Putamen (tissue), 1 donor: Measurements from ENCODE around the gene CPXM2.
A peak's percentile ranks its signal among the peaks of the same experiment; 100 is the strongest.

Experiments used
- DNase-seq: peaks from one replicate; pipeline ENCODE4 v3.0.0-alpha.2; 2016; ENCODE audit warnings: low spot score

CPXM2 gene

DNA sequence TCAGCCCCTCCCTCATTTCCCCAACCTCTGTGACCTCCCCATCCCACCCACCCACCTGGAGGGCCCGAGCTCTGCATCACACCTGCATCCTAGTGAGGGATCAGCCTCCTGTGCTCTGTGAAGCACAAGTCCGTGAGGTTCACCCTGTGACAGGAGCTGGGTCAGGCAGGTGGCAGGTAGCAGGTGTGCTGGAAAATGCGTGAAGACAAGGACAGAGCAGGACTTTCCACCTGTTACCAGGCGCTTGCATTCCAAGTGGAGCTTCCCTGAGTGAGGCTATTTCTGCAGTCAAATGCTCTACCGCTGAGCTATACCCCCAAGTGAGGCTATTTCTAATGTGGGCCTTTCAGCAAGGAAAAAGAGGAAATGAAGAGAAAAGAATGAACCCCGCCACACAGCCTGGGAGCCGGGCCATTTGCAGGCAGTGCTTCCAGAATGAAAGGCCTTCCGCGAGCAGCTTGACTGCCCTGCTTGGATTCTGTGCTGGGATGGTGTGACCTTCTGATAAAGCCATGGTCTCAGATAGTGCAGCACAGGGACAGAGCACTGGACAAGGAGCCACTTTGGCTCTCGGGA, 13.3 kb upstream of the CPXM2 start:
- no peak for DNase-seq

DNA sequence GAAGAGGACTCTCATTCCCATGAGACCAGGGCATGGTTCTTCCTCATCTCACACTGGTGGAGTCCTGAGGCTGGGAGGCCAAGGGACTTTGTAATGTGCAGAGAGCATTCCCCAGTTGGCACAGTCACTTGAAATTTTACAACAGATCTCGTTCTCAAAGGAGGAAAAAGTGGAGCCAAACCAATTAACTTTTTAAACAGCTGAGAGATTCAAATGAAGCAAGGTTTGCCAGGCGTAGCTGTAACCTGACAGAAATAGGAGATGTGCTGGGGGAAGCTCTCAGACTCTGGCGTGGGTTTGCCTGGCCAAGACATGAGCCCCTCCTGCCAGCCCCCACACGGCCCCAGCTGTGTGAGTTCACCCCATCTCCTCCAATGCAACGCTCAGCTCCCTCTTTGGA, 12.0 kb upstream of the CPXM2 start:
- no peak for DNase-seq

DNA sequence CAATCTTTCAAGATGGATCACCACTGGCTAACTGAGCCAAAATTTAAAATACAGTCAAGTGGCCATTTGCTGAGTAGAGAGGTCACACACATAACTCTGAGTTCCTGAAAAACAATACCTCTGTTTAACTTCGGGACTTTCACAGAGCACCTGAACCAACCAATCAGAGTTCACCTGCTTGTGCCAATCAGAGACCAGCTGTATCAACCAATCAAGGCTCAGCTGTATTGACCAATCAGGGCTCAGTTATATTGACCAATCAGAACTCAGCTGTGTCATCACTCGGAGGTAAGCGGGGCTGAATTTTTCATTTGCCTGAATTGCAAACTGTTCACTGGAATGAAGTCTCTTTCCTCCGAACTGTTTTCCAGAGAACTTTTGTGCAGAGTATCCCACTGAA, 10.0 kb upstream of the CPXM2 start:
- DNase-seq = no peak

DNA sequence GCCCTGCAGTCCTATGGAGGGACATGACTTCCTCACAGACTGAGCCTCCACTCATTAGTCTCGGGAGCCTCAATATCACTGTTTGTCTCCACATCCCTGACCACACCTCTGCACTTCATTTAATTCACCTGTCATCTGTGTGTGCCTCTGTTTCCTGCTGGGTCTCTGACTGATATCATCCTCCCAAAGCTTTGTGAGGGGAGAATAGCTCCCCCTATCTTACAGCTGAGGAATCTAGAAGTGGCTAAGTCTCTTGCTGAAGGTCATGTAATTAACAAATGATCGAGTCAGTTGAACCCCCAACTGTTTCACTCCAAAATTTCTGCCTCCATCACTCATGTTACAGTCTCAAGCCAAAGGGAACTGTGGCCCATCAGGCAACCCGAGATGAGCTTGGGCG, 5.5 kb upstream of the CPXM2 start:
- DNase-seq = no peak

DNA sequence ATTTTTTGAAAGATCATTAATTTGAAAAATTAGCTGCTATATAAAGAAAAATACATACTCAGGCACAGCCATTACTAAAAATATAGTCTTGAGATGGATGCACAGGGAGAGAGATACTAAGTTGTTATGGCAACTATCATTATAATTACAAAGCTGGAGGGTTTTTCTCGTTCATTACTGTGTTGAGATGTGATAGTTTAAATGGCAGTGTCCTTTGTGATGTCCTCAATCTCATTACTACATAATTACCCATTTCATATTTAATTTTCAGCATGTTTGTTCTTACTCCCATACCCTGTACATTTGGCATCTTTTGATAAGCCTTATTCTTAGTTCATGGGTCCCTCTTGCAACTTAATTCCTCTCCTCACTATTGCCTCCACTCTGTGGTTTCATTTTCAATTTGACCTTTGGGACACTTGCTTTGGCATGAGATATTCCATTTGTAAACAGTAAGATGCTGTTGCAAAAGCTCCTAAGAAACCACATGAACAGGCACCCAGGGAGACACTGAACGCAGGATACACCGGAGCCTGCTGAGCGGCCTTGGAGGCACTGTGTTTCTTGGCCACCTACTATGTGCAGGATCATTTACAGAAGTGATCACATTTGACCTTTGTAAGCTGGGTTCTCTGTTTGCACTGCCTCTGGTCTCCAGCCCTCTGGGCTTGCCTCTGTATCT, 4.8 kb upstream of the CPXM2 start:
- no peak for DNase-seq

DNA sequence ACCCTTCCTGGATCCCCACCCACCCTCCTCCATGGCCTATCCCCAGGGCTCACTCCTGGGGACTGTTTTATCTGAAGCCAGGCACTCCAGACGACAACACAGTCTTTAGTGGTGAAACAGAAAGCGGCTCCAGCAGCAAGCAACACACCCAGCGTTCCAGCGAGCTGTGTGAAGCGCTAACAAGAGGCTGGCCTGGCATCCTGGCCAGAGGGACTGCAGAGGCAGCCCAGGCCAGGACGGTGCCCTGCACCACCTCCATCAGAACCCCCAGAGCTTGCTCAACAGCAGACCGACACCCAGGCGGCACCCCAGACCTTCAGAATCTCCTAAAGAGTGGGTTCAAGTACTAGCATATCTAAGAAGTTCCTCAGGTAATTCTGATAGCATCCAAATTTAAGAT, 2.0 kb upstream of the CPXM2 start:
- DNase-seq = no peak

DNA sequence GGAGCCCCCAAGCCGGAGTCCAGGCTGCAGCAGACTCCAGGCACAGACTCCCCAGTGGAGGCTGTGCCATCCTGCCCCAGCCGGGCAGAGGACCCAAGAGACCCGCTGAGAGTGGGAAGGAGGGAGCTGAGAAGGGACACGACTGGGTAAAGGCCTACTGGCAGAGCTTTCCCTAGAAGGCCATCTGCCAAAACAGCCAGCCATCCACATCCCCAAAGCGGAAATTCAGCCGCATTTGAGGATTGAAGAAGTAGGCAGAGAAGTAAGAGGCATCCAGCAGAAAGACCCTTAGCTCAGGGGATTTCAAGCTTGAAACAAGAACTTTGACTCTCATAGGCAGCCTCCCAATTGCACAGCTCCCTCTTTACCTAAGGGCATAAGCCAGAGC, 857 bp downstream of the CPXM2 start:
- no peak for DNase-seq

DNA sequence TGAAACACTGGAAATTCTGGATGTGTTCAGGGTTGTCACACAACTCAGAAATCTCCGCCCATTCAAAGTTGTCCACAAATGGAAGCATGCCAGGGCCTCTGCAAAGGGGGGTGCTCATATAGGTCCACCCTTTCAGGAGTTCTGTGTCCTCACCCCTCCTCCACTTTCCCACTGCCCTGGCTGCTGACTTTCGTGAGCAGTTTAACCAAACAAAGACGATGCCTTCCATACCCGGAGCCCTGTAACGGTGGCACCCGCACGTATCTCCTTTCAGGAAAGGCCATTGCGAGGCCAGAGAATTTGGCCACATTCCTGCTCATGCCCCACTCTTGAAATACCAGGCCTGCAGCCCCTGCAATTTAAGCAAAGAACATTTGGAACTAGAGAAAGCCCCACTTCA, 1.4 kb downstream of the CPXM2 start:
- DNase-seq = peak; percentile 2

DNA sequence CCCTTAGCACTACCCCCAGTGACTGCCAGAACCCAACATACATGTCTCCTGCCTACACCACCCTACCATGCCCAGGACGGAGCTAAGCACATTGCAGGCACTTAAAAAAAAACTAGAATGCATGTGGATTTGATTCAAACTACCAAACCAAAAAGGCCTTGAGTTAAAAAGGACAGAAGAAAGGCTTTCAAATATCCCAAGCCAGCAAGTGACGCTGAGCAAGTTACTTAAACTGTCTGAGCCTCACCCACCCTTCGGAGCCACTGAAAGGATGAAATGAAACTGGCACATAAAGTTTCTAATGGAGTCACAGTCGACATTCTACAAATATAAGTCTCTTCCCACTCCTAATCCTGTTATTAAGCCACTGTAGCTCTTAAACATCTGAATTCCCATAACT, 1.8 kb downstream of the CPXM2 start:
- no peak for DNase-seq

DNA sequence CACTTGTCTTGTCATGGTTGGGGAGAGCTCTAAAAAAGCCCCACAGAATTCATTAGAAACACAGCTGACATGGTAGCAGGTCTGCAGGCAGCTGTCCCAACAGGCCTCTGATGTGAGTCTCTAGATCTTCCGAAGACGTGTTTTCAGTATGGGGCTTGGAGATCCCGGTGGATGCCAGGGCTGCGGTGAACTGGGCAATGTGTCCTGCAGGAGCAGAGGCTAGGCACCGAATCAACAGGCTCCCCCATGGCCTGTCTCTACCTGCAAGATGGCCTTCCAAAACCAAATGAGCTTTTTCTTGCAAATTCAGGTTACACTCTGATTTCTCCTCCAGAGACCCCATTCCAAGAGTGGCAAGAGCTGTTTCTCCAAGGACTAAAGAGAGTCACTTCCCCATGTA, 2.9 kb downstream of the CPXM2 start:
- no peak for DNase-seq

DNA sequence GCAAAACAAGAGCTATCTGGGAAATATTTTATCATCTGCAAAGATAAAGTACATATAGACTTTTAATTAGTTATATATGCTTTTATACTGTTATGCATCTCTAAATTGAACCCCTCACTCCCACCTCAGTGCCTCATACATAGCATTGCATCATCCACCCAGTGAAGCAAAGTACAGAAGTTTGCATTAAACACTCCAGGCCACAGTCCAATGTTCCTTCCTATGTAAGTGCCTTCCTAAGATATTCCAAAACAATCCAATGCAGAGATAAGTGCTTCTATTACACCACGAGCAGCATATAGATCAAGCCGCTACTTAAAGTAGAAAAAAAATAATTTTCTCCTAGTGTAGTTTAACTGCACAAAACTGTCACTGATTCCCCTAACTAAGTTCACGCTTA, 3.4 kb downstream of the CPXM2 start:
- DNase-seq = no peak

DNA sequence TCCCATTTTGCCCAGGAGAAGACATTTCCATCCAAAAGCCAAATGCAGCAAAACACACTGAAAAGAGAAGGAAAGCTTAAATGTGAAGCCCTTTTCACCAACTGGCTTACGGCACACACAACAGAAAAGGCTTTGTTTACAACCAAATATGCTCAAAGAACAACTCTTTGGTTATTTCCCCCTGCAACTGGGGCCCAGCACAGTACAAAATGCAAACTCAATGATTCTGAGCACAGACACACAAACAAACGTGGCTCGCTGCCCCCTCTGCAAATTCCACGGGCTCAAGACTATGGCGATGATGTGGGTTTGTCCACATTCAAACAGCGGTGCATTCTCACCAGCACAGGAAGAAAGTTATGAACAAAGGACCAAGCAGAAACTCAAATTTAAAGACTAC, 5.3 kb downstream of the CPXM2 start:
- peak; percentile 27 for DNase-seq

DNA sequence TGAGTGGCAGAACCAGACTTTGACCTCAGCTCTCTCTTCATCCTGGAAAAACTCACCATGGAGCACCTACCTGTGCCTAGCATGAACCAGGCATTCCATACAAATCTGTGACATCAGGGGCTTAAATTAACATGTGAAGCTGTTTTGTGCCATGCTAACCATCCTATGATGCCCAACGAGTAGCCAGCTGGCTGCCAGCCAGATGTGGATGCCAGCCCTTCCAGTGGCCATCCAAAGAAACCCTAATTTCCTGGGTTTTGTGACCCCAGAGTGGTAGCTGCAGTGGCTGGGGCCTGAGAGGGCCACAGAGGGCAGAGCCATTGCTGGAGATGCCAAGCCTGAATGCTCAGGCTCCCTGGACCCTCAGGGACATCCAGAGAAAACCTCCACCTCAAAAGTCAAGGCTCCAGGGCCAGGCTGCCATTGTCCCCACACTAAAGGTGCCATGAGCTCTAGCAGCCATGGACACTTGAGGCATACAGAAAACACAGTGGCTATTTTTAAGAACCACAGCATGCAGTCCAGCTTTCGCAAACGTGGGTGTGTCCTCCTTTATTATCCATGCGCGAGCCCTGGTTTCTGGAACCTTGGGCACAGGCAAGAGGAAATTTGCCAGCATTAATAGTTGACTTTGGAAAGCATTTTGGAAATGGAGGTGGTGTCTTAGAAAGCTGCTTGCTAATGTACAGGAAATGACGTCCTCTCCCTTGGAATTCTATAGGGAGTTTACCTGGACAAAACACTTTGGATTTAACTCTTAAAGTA, 6.0 kb downstream of the CPXM2 start:
- no peak for DNase-seq

DNA sequence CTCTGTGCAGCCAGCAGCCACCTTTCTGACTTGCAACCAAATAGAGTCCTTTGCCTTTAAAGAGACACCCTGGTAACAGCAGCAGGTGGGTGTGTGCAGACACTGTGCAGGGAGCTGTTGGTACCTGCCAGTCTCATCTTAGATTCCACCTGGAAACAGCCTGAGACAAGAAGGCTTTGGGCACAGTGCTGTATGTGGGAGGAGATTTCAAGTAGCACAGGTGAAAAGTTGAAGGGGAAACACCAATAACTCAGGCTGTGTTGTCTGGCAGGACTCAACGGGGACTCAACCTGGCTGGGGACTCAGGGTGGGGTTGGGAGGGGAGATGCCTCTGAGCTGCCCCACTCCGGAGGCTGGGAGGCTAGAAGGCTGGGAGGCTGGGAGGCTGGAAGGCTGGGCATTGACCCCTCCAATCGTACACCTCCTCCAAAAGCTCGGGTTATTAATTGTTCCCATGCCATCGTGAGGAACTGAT, 6.7 kb downstream of the CPXM2 start:
- peak; percentile 8 for DNase-seq

DNA sequence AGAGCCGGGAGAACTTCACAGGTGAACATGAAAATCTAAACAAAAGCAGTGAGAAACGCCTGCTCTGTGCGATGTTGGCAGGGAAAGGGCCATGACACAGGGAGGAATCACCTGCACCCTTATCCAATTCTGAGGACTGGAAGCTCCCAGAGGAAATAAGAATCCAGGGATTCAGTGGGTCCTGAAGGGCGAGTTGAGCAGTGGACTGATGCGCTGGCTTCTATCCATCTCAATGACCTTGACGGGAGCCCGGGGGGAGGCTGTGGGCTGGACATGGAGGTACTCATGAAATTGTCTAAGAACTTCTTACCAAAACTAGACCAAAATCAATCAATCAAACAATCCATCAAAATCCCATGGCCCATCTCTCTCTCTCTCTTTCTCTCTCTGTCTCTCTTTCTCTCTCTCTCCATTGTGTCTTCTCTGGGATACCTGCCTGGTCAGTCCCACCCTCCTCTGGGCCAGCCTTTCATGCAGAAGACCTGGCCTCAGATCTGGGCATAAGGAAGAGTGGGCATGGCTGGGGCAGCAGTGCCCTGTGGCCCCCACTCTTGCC, 7.2 kb downstream of the CPXM2 start:
- DNase-seq = no peak

DNA sequence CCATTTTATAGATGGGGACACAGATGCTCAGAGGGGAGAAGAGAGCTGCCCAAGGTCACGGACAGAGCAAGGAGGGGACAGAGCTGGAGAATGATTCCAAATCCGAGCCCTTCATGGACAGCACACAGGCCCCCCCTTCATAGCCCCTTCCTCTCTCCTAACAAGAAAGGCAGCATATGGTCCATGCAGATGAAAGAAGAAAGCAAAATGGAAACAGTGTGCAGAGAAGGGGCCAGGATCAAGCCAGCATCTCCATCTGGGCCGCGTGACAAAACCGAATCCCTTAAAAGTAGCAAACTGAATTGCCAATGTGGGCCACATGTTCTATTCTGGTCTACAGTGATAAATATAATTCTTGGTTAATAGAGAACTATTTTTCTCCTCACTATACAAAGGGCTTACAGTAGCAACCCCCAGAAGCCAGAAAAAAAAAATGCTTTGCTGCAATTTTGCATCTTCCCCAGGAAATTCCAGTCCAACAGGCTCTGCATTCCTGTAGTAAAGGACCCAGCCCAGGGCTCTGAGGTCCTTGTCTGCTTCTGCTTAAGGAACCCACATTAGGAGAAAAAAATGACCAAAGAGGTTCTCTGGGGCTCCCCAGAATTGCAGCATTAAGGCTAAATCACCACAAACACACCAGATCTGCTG, 7.8 kb downstream of the CPXM2 start:
- no peak for DNase-seq

DNA sequence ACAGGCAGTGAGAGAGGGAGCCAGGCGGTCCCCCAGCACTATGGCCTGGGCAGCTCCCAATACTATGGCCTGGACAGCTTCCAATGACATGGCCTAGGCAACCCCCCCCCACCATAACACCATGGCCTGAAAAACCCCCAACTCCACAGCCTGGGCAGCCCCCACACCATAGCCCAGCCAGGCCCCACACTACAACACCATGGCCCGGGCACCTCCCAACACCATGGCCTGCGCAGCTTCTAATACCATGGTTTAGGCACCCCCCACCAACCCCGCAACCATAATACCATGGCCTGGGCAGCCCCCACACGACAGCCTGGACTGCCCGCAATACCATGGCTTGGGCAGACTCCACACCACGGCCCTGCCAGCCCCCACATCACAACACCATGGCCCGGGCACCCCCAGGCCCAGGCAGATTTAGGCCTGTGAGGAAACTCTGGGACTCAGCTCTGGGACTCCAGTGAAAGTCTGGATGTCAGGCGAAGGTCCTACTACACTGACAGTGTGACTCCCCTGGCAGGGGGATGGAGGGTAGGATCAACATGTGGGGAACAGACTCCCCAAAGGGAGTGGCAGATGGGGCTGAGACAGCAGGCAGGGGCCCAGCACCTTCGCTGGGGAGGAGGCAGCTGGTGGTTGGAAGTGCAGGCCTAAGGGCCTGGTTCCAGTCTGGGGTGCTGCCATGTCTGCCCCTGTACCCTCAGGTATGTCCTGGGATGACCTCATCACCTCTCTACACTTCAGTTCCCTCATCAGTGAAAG, 8.7 kb downstream of the CPXM2 start:
- DNase-seq = no peak

DNA sequence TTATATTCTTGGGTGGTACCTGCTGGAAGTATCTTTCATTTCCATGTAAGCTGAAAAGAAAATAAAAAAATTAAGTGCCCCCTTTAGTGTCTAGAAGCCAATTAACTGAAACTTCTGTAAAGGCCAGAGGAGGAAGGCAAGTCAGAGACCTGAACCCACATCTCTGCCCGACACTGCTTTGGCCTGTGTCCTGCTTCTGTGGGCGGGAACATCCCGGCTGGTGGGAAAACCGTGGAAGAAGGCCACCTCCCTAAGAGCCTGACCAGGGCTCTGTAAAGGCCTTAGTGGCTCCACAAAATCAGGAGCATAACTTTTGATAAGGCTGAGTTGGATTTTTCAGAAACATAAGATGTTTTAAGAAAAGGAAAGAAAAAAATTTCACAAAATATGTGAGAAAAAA, 9.4 kb downstream of the CPXM2 start:
- no peak for DNase-seq

DNA sequence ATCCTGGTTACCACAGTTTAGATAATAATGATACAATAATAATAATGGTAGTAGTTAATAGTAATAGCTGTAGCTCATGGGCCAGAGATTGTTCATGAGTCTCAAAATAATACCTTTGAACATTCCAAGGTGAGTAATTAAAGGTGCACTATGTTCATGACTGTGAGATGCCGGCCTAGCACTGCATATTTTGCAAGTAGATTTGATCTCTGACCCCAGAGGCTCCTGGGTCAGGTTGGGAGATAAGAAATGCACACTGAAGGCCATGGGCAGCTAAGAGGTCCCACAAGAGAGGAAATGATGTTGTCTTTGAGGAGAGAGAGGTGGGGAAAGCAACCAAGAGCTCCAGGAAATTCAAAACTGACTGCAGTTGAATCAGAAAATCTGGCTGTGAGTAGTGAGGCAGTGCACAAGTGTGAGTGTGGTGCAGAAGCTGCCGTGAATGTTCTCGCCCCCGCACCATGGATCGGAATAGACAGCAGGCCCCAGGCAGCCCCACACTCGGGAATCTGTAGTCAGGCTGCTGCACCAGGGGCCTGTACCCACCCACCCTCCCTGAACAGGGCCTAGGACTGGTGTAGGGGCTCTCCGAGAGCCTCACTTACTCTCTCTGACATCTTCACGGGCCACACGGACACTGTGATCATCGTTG, 11.9 kb downstream of the CPXM2 start:
- no peak for DNase-seq

DNA sequence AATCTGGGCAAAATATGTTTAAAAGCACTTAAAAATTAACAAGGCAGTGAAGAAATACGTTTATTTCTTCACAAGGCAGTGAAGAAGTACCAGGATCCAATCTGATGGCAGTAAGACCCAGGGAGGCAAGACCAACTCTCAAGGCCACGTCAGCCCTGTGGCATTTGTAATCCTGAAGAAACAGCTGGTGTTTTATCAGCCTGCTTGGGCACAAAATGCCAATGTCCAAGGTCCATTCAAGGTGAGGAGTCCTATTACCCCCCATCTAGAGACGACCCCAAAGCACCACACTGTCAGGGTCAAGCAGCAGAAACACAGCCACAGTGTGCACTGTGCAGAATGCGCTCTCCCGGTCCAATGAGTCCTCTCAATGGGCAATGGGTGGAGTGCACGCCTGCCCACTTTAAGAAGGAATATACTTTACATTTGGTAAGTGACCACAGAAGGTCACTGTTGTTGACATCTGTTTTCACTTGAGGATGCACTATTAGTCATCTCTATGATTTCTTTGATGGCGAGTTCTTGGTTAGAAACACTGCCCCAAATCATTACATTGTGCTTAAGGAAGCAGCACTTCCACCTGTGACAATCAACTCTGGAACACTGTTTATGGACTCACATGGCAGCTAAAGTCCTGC, 12.8 kb downstream of the CPXM2 start:
- DNase-seq = no peak

DNA sequence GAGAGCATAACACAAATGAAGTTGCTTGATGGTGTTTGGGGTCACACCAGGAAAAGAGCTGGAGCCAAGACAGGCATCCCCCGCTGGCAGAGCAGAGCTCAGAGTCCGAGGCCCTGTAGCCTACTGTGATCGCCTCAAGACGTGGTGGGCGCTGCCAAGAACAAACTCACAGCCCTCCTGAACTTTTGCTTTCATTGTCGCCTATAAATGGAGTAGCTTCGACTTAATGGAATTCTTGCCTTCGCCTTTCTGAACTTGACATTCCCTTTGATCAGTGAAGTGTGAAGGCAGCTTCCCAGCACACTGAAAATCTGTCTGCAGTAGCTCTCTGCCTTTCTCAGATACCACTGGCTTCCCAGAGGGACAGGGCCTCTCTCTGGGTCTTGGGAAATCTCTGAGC, 21.3 kb downstream of the CPXM2 start:
- no peak for DNase-seq
